Measurements from ENCODE around the gene PHOSPHO2. TPM values are rescaled to one million over a fixed set of nuclear protein-coding genes. Genes with fewer than 3 reads are reported as not detected.

Gene PHOSPHO2
- total and polyA plus RNA-seq, 2 experiments from 2014 or later = 8.3 to 8.7 TPM

- Histone ChIP-seq H3K4me1 (ENCODE audit: insufficient read depth) (no peaks in the 10 kb centered on the region), H3K4me3 (no peak overlapping the region), H3K4me2 (no peak overlapping the region), H3K36me3 (ENCODE audit: insufficient read depth) (0 out of 2 replicates have a peak, but pooled peaks cover 3% of the 10 kb centered on the region), H4K20me1 (replicated peaks; ENCODE audit: insufficient read depth) (no peaks in the 10 kb centered on the region), H3K27me3 (ENCODE audit: insufficient read depth) (no peaks in the 10 kb centered on the region), H2AFZ (no peak overlapping the region), H3K9me2 (ENCODE audit: insufficient read depth) (no peaks in the 10 kb centered on the region), H3F3A (replicated peaks; ENCODE audit: low read depth) (no peaks in the 10 kb centered on the region), H3K79me2 (replicated peaks; ENCODE audit: insufficient read depth) (no peaks in the 10 kb centered on the region), H3K27ac (ENCODE audit: low read depth) (no peak overlapping the region)
- ATAC-seq = no peak
- peaks cover 18% of the 10 kb centered on the region for H3K36me3 Mint-ChIP-seq (ENCODE audit: low read depth)
- peaks cover 5% of the 10 kb centered on the region for H3K27me3 Mint-ChIP-seq (ENCODE audit: insufficient read depth, low read depth, poor library complexity)
- H3K9me3 Mint-ChIP-seq = peaks cover 9% of the 10 kb centered on the region; the same call in 2 of the 3 replicates
- DNase-seq (ENCODE audit: low spot score) = no peak
- H3K4me3 Mint-ChIP-seq = no peak overlapping the region
- TF ChIP-seq EZH2phosphoT487 (IDR thresholded peaks at IDR 0.05; ENCODE audit: unreplicated experiment) (no peak), NANOG (IDR thresholded peaks at IDR 0.05; ENCODE audit: borderline replicate concordance) (no peak), POLR2AphosphoS5 (IDR thresholded peaks at IDR 0.05; ENCODE audit: low read depth) (no peak), EZH2 (IDR thresholded peaks at IDR 0.05; ENCODE audit: low read depth, unreplicated experiment) (no peak), STAT1 (IDR thresholded peaks at IDR 0.05; ENCODE audit: unreplicated experiment) (no peak), JUNB (IDR thresholded peaks at IDR 0.05; ENCODE audit: unreplicated experiment) (no peak), ZNF331 (CRISPR knock-in tag; IDR thresholded peaks at IDR 0.05; ENCODE audit: low read depth) (no peak), CREB1 (CRISPR knock-in tag; IDR thresholded peaks at IDR 0.05; ENCODE audit: low read depth) (no peak), ZNF114 (CRISPR knock-in tag; IDR thresholded peaks at IDR 0.05) (no peak)
- TF ChIP-seq, protein P1, sequence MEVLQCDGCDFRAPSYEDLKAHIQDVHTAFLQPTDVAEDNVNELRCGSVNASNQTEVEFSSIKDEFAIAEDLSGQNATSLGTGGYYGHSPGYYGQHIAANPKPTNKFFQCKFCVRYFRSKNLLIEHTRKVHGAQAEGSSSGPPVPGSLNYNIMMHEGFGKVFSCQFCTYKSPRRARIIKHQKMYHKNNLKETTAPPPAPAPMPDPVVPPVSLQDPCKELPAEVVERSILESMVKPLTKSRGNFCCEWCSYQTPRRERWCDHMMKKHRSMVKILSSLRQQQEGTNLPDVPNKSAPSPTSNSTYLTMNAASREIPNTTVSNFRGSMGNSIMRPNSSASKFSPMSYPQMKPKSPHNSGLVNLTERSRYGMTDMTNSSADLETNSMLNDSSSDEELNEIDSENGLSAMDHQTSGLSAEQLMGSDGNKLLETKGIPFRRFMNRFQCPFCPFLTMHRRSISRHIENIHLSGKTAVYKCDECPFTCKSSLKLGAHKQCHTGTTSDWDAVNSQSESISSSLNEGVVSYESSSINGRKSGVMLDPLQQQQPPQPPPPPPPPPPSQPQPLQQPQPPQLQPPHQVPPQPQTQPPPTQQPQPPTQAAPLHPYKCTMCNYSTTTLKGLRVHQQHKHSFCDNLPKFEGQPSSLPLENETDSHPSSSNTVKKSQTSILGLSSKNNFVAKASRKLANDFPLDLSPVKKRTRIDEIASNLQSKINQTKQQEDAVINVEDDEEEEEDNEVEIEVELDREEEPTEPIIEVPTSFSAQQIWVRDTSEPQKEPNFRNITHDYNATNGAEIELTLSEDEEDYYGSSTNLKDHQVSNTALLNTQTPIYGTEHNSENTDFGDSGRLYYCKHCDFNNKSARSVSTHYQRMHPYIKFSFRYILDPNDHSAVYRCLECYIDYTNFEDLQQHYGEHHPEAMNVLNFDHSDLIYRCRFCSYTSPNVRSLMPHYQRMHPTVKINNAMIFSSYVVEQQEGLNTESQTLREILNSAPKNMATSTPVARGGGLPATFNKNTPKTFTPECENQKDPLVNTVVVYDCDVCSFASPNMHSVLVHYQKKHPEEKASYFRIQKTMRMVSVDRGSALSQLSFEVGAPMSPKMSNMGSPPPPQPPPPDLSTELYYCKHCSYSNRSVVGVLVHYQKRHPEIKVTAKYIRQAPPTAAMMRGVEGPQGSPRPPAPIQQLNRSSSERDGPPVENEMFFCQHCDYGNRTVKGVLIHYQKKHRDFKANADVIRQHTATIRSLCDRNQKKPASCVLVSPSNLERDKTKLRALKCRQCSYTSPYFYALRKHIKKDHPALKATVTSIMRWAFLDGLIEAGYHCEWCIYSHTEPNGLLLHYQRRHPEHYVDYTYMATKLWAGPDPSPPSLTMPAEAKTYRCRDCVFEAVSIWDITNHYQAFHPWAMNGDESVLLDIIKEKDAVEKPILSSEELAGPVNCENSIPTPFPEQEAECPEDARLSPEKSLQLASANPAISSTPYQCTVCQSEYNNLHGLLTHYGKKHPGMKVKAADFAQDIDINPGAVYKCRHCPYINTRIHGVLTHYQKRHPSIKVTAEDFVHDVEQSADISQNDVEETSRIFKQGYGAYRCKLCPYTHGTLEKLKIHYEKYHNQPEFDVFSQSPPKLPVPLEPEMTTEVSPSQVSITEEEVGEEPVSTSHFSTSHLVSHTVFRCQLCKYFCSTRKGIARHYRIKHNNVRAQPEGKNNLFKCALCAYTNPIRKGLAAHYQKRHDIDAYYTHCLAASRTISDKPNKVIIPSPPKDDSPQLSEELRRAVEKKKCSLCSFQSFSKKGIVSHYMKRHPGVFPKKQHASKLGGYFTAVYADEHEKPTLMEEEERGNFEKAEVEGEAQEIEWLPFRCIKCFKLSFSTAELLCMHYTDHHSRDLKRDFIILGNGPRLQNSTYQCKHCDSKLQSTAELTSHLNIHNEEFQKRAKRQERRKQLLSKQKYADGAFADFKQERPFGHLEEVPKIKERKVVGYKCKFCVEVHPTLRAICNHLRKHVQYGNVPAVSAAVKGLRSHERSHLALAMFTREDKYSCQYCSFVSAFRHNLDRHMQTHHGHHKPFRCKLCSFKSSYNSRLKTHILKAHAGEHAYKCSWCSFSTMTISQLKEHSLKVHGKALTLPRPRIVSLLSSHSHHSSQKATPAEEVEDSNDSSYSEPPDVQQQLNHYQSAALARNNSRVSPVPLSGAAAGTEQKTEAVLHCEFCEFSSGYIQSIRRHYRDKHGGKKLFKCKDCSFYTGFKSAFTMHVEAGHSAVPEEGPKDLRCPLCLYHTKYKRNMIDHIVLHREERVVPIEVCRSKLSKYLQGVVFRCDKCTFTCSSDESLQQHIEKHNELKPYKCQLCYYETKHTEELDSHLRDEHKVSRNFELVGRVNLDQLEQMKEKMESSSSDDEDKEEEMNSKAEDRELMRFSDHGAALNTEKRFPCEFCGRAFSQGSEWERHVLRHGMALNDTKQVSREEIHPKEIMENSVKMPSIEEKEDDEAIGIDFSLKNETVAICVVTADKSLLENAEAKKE (CRISPR knock-in tag; IDR thresholded peaks at IDR 0.05) = no peak
- TF ChIP-seq, protein P2, sequence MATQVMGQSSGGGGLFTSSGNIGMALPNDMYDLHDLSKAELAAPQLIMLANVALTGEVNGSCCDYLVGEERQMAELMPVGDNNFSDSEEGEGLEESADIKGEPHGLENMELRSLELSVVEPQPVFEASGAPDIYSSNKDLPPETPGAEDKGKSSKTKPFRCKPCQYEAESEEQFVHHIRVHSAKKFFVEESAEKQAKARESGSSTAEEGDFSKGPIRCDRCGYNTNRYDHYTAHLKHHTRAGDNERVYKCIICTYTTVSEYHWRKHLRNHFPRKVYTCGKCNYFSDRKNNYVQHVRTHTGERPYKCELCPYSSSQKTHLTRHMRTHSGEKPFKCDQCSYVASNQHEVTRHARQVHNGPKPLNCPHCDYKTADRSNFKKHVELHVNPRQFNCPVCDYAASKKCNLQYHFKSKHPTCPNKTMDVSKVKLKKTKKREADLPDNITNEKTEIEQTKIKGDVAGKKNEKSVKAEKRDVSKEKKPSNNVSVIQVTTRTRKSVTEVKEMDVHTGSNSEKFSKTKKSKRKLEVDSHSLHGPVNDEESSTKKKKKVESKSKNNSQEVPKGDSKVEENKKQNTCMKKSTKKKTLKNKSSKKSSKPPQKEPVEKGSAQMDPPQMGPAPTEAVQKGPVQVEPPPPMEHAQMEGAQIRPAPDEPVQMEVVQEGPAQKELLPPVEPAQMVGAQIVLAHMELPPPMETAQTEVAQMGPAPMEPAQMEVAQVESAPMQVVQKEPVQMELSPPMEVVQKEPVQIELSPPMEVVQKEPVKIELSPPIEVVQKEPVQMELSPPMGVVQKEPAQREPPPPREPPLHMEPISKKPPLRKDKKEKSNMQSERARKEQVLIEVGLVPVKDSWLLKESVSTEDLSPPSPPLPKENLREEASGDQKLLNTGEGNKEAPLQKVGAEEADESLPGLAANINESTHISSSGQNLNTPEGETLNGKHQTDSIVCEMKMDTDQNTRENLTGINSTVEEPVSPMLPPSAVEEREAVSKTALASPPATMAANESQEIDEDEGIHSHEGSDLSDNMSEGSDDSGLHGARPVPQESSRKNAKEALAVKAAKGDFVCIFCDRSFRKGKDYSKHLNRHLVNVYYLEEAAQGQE (IDR thresholded peaks at IDR 0.05; ENCODE audit: unreplicated experiment) = no peak
- TF ChIP-seq, protein P3, sequence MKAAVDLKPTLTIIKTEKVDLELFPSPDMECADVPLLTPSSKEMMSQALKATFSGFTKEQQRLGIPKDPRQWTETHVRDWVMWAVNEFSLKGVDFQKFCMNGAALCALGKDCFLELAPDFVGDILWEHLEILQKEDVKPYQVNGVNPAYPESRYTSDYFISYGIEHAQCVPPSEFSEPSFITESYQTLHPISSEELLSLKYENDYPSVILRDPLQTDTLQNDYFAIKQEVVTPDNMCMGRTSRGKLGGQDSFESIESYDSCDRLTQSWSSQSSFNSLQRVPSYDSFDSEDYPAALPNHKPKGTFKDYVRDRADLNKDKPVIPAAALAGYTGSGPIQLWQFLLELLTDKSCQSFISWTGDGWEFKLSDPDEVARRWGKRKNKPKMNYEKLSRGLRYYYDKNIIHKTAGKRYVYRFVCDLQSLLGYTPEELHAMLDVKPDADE (IDR thresholded peaks at IDR 0.05) = no peak
- no peak overlapping the region for H3K27ac Mint-ChIP-seq
- H3K4me1 Mint-ChIP-seq = peaks cover 7% of the 10 kb centered on the region; the same call in 1 of the 3 replicates
Measured at GRCh38 chr2:169714699-169715098, 20.4 kb downstream of the PHOSPHO2 start.
